ENCODE results near the gene PAN2.

The PAN2 gene

DNA sequence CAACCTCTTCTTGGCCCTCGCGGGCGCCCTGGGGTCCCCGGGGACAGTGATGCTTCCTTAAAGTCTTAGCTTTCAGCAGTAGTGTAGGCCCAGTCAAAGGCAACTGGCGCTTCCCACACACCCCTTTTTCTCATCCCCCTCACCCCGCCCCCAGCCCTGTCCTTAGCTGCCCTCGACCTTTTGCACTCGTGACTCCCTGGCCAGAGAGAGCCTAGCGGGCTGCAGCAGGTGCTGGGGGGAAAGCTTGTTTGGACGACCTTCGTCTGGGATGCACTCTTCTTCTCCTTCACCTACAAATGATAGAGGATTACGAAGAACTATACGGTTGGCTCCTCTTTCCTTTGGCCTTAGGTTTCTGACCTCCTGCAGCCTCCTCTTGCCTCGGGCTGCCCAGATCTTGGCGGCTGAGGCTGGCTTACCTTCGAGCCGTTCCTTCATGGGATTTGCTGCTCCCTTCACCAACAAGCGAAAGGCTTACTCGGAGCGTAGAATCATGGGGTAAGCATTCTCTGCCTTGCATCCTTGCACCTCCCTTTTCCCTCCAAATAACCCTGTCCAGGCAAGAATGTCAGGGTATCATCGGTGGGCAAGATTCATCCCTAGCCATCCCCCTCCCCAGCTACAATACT, 66.2 kb downstream of the PAN2 start:
- DNase-seq = no peak

DNA sequence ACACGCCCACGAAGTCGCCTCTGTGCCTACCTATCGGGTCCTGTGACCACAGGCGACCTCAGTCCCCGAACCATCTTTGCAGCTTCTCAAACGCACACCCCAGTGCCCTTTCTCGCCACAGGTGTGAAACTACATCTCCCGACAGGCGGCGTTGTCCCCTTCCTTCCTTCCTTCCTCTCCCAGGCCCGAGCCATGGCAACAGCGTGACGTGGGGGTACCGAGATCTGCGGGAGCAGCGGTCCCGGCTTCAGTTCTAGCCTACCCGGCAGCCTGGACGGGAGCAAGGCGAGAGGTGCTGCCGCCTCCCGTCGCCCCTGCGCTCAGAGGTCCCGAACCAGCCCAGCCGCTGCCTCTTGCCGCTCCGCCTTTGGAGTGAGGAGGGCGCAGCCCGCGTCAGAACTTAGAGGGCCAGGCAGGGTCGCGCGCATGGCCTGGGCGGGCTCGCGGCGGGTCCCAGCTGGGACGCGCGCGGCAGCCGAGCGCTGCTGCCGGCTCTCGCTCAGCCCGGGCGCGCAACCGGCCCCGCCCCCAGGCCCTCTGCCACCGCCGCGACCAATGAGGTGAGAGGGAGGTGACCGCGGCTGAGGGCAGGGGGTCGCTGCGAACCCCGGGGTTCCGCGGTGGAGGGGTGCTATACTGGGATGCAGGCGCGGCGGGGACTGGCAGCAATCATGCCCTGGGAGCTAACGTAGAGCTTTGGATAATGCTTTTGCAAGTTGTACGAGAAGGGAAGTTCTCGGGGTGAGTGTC, 66.9 kb downstream of the PAN2 start, which contains the start of gene COQ10A:
COQ10A (plus strand) TSS at position 250 of the 750 bp plus-strand sequence; CDS start at position 427, 177 bp downstream.
- peak; percentile 85 to 87 for DNase-seq
